Calu3 (cell line): ENCODE results near the gene RCOR1. TPM values are rescaled to one million over a fixed set of nuclear protein-coding genes. Genes with fewer than 3 reads are reported as not detected.

Experiments used
- BruUV-seq: library from RNA; stranded (reverse); fragments of 400-500 nt; replicated peaks from 2 replicates; lab custom pipeline; 2021; lab: Mats Ljungman, UMichigan
- CTCF ChIA-PET: fragments of 300-600 bp; sonication (Branson Sonifier 250); formaldehyde crosslinking; loops from one replicate; lab custom pipeline; 2022; ENCODE audit warnings: antibody characterized with exemption; lab: Charles Lee
- DNase-seq: peaks from one replicate; pipeline ENCODE4 v3.0.0; 2022
- H3K27ac Mint-ChIP-seq: one replicate; pipeline ENCODE4 v1.8.0; 2022; ENCODE audit warnings: mixed read lengths; ENCODE audit not compliant: unreplicated experiment
- H3K27me3 Mint-ChIP-seq: one replicate; pipeline ENCODE4 v1.8.0; 2022; ENCODE audit warnings: mixed read lengths; ENCODE audit not compliant: unreplicated experiment
- H3K36me3 Mint-ChIP-seq: one replicate; pipeline ENCODE4 v1.8.0; 2022; ENCODE audit warnings: mild to moderate bottlenecking, moderate library complexity, mixed read lengths; ENCODE audit not compliant: insufficient read depth, unreplicated experiment
- H3K4me1 Mint-ChIP-seq: one replicate; pipeline ENCODE4 v1.8.0; 2022; ENCODE audit warnings: mild to moderate bottlenecking, low read depth, mixed read lengths; ENCODE audit not compliant: unreplicated experiment
- H3K4me3 Mint-ChIP-seq: one replicate; pipeline ENCODE4 v1.8.0; 2022; ENCODE audit warnings: mild to moderate bottlenecking, low read depth, moderate library complexity, mixed read lengths; ENCODE audit not compliant: unreplicated experiment
- H3K9me3 Mint-ChIP-seq: one replicate; pipeline ENCODE4 v1.8.0; 2022; ENCODE audit warnings: low read depth, mixed read lengths; ENCODE audit not compliant: unreplicated experiment
- CTCF ChIP-seq: fragments of 200-600 bp; IDR thresholded peaks from one replicate; pipeline ENCODE4 v1.8.0; 2022; ENCODE audit warnings: antibody characterized with exemption; ENCODE audit not compliant: unreplicated experiment
- intact Hi-C: fragments of 100-400 bp; cut with micrococcal nuclease; formaldehyde crosslinking; loops from one replicate; pipeline ENCODE4 v1.10.0; 2022; ENCODE audit not compliant: unreplicated experiment
- total RNA-seq: library from RNA; stranded (reverse); gene quantifications from 2 replicates; pipeline ENCODE4 v1.2.3, GENCODE V29; 2022

The RCOR1 gene
- total RNA-seq, 1 experiment from 2014 or later = 28.6 TPM

DNA sequence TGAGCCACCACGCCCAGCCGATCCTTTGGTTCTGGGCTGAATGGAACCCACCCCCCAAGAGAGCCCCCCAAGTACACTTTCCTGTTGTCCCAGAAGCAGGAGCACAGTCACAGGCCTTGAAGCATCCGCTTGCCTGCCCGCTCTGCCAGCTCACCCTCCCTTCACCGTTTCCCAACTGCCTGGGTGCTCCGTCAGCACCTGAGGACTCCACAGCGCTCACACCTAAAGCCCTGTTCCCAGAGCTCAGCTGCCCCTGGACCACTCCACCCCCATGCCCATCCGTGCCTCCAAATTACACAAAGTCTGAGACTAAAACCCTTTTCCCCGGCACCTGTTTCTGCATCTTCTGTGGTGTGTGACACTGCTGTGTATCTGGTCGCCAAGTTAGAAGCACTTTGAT lies 140.5 kb downstream of the RCOR1 start:
- no TSS peak for BruUV-seq
- H3K9me3 Mint-ChIP-seq = no peaks in the 10 kb centered on the region
- H3K27ac Mint-ChIP-seq = no peak overlapping the region
- intact Hi-C loops = no loop called here
- no peaks in the 10 kb centered on the region for H3K27me3 Mint-ChIP-seq
- DNase-seq = no peak
- CTCF ChIA-PET = no interaction called here
- peaks cover 26% of the 10 kb centered on the region for H3K36me3 Mint-ChIP-seq
- no peaks in the 10 kb centered on the region for H3K4me1 Mint-ChIP-seq
- no peak for TF ChIP-seq CTCF
- H3K4me3 Mint-ChIP-seq = no peak overlapping the region

GRCh38 chr14:102733326-102733725 lies 140.9 kb downstream of the RCOR1 start:
- CTCF ChIA-PET = no interaction called here
- H3K27ac Mint-ChIP-seq = no peak overlapping the region
- H3K36me3 Mint-ChIP-seq = peaks cover 24% of the 10 kb centered on the region
- no peaks in the 10 kb centered on the region for H3K27me3 Mint-ChIP-seq
- no peak for DNase-seq
- BruUV-seq = no TSS peak
- no peak for TF ChIP-seq CTCF
- no peaks in the 10 kb centered on the region for H3K4me1 Mint-ChIP-seq
- H3K4me3 Mint-ChIP-seq = no peak overlapping the region
- intact Hi-C loops = no loop called here
- no peaks in the 10 kb centered on the region for H3K9me3 Mint-ChIP-seq

- CTCF ChIA-PET = interaction anchor here (0.6 kb wide), 1 partner anchor 212 kb away, joined by 3 read pairs; no protein-coding TSS in a partner anchor
- intact Hi-C loops = no loop called here
- no peak for DNase-seq
- Mint-ChIP-seq H3K9me3 (no peaks in the 10 kb centered on the region), H3K27ac (no peak overlapping the region), H3K4me3 (no peak overlapping the region), H3K36me3 (peaks cover 24% of the 10 kb centered on the region), H3K4me1 (no peaks in the 10 kb centered on the region), H3K27me3 (no peaks in the 10 kb centered on the region)
- no peak for TF ChIP-seq CTCF
- BruUV-seq = no TSS peak
Observed at GRCh38 chr14:102734436-102734835, 142.0 kb downstream of the RCOR1 start.

GRCh38 chr14:102736956-102737355 lies 144.5 kb downstream of the RCOR1 start:
- no peak for TF ChIP-seq CTCF
- CTCF ChIA-PET = no interaction called here
- no peaks in the 10 kb centered on the region for H3K9me3 Mint-ChIP-seq

More at GRCh38 chr14:102736956-102737355, 144.5 kb downstream of the RCOR1 start:
- Mint-ChIP-seq H3K36me3 (peaks cover 16% of the 10 kb centered on the region), H3K4me3 (no peak overlapping the region), H3K27ac (no peak overlapping the region), H3K27me3 (no peaks in the 10 kb centered on the region), H3K4me1 (no peaks in the 10 kb centered on the region)
- intact Hi-C loops = no loop called here
- no TSS peak for BruUV-seq
- DNase-seq = no peak
